Type B pancreatic cell (in vitro differentiated cells): ENCODE measurements around the gene FCER1G. TPM values are rescaled to one million over a fixed set of nuclear protein-coding genes. Genes with fewer than 3 reads are reported as not detected.
"Not testable (repeated sequence)": the region's sequence is repeated elsewhere in the genome, so short reads cannot be mapped to it uniquely, and the experiment has no call there.

Source experiments
- DNase-seq: peaks from one replicate; pipeline ENCODE4 v3.0.0; 2021; ENCODE audit warnings: mixed read lengths; ENCODE audit not compliant: unreplicated experiment; ENCODE audit errors: extremely low spot score
- H3K27ac Mint-ChIP-seq: 2 replicates; pipeline ENCODE4 v1.8.0; 2021; ENCODE audit warnings: mild to moderate bottlenecking, mixed read lengths
- H3K27me3 Mint-ChIP-seq: 2 replicates; pipeline ENCODE4 v1.8.0; 2021; ENCODE audit warnings: mixed read lengths
- H3K36me3 Mint-ChIP-seq: 2 replicates; pipeline ENCODE4 v1.8.0; 2021; ENCODE audit warnings: mixed read lengths
- H3K4me1 Mint-ChIP-seq: one replicate; pipeline ENCODE4 v1.8.0; 2021; ENCODE audit warnings: mixed read lengths; ENCODE audit not compliant: unreplicated experiment
- H3K4me3 Mint-ChIP-seq: 2 replicates; pipeline ENCODE4 v1.8.0; 2021; ENCODE audit warnings: mild to moderate bottlenecking, mixed read lengths
- H3K9me3 Mint-ChIP-seq: 2 replicates; pipeline ENCODE4 v1.8.0; 2021; ENCODE audit warnings: mixed read lengths
- total RNA-seq: library from RNA; stranded (reverse); gene quantifications from 2 replicates; pipeline ENCODE4 v1.2.1, GENCODE V29; 2021; ENCODE audit warnings: low replicate concordance
- TF ChIP-seq, protein P1 (sequence below): fragments of 200-600 bp; sonication (generic); conservative IDR thresholded peaks from 2 replicates; pipeline ENCODE4 v1.5.0; 2021; ENCODE audit warnings: antibody characterized with exemption, mild to moderate bottlenecking

FCER1G gene
- total RNA-seq, 1 donor from 2014 or later, result 0.80 TPM

DNA sequence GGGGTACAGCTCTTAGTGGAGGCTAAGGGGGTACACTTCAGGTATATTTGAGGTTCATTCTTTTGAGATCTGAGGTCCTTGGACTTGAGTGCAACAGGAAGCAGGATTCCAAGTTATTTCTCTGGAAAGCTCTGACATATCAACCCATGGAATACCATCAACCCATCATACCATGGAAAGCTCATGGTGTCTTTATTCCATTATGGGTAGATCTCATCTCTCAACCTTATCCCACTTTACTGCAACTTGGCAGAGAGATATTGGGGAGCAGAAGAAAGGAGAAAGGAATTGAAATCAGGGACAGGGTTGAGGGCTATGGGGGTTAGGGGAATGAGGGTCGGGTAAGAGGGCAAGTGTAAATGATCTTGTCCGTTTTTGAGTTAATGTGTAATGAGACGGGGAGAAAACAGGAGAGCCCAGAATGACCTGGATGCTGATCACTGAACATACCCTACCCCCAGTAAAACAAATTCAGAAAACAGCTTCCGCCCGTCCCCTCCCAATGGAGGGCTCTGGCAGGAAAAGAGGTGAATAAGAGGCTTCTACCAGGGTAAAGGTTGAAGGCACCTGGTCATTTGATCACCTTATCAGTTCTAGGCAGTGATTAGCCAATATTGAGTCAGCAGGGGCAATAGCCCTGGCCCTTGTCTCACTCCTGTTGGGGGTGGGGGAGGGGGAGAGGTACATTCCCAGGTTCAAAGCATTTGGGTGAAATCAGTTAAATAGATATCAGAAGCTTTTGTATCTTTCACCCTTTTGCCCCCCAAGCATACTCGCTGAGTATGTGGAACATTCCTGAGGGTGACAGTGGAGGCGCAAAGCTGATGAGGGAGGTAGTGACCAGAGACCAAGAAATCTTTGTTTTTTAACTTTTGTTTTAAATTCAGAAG lies 9.0 kb downstream of the FCER1G start:
- Mint-ChIP-seq H3K4me1 (peaks cover 25% of the 10 kb centered on the region), H3K27me3 (peaks cover 5% of the 10 kb centered on the region), H3K9me3 (no peaks in the 10 kb centered on the region), H3K36me3 (peaks cover 4% of the 10 kb centered on the region), H3K4me3 (peak overlapping the region; percentile 15), H3K27ac (peak overlapping the region; percentile 75)
- TF ChIP-seq, protein P1, sequence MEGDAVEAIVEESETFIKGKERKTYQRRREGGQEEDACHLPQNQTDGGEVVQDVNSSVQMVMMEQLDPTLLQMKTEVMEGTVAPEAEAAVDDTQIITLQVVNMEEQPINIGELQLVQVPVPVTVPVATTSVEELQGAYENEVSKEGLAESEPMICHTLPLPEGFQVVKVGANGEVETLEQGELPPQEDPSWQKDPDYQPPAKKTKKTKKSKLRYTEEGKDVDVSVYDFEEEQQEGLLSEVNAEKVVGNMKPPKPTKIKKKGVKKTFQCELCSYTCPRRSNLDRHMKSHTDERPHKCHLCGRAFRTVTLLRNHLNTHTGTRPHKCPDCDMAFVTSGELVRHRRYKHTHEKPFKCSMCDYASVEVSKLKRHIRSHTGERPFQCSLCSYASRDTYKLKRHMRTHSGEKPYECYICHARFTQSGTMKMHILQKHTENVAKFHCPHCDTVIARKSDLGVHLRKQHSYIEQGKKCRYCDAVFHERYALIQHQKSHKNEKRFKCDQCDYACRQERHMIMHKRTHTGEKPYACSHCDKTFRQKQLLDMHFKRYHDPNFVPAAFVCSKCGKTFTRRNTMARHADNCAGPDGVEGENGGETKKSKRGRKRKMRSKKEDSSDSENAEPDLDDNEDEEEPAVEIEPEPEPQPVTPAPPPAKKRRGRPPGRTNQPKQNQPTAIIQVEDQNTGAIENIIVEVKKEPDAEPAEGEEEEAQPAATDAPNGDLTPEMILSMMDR, result no peak
- DNase-seq, result no peak

DNA sequence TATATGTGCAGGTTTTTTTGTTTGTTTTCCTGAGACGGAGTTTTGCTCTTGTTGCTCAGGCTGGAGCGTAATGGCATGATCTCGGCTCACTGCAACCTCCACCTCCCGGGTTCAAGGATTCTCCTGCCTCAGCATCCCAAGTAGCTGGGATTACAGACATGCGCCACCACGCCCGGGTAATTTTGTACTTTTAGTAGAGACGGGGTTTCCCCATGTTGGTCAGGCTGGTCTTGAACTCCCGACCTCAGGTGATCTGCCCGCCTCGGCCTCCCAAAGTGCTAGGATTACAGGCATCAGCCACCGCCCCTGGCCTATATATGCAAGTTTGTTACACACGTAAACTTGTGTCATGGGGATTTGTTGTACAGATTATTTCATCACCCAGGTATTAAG lies 9.6 kb downstream of the FCER1G start:
- H3K9me3 Mint-ChIP-seq, H3K36me3 Mint-ChIP-seq, H3K4me3 Mint-ChIP-seq, H3K27me3 Mint-ChIP-seq, DNase-seq: not testable (repeated sequence)
- Mint-ChIP-seq H3K4me1 (peaks cover 25% of the 10 kb centered on the region), H3K27ac (peak overlapping the region; percentile 75)

DNA sequence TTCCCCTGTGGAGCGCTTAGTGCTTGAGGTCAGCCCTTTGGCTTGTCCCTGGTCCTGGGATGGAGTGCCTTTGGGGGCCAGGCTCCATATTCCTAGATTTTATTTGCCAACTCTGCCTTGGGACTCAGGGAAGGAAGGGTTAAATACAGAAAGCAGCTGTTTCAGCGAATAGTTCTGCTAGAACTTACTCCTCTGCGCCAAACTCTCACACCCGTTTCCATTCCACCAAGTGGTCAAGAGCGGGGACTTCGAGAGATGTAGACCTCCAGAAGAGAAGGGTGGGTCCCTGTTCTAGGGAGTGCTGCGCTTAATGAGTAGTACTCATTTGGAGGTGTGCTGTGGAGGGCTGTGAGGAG lies 10.1 kb downstream of the FCER1G start:
- peaks cover 25% of the 10 kb centered on the region for H3K4me1 Mint-ChIP-seq
- H3K27me3 Mint-ChIP-seq, result peaks cover 5% of the 10 kb centered on the region
- peak overlapping the region; percentile 100 for H3K4me3 Mint-ChIP-seq
- DNase-seq, result no peak
- TF ChIP-seq, protein P1, result no peak
- peaks cover 4% of the 10 kb centered on the region for H3K36me3 Mint-ChIP-seq
- H3K9me3 Mint-ChIP-seq, result no peaks in the 10 kb centered on the region
- peak overlapping the region; percentile 96 for H3K27ac Mint-ChIP-seq

DNA sequence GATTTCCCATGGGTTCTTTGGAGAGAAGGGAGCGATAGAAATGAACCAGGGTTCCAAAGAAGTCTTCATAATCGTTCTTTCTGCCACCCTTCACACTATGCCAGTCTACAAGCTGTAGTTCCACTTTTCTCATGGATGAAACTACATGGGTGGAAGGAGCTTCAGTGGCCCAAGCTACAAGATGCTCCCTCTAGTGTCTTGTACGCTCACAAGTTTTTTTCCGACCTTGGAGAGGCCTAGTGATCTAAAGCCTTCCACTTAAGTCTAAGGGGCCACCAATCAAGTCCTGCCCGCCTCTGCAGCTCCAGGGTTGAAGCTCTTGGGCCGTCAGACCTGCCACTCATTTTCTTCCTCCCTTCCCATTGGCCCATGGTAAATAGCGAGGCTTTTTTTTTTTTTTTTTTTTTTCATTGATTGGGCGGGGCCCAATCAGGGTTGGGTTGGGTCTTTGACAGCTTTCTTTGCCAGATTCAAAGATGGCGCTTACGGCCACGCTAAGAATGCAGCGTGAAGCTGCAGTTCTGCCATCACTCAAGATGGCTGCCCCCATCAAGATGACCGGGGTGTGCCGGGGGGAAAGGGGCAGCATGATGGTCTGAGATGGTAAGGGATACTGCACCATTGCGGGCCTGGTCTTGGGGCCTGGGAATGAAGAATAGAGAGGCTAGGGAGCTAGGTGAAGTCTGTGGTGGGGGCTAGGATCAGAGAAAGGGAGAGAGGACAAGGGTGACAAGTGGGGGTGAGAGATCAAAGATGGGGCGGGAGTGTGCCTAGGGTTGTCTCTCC lies 10.6 kb downstream of the FCER1G start, which contains the start of gene TOMM40L:
Gene TOMM40L (plus strand): TSS at position 527 of the 786 bp plus-strand sequence. CDS start 430 bp downstream, outside the sequence.
- Mint-ChIP-seq H3K27me3 (peaks cover 5% of the 10 kb centered on the region), H3K4me1 (peaks cover 25% of the 10 kb centered on the region), H3K9me3 (no peaks in the 10 kb centered on the region), H3K36me3 (peaks cover 4% of the 10 kb centered on the region), H3K27ac (peak within 1 kb of the TSS; percentile 96), H3K4me3 (peak within 1 kb of the TSS; percentile 100)
- DNase-seq, result peak; percentile 86
- TF ChIP-seq, protein P1, result peak; percentile 67

DNA sequence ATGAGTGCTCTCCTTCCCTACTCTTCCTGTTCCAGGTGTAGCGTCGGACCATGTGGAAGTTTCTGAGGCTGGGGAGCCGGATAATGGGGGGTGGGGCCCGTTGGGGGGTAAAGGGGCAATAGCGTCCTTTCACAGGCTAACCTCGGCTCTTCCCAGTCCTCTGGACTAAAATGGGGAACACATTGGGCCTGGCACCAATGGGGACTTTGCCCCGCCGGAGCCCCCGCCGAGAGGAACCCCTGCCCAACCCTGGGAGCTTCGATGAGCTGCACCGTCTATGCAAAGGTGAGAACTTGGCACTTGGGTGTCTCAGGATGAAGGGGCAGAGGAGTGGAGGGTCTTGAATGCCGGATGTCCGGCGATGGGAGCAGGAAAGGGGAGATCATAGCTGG lies 11.2 kb downstream of the FCER1G start:
- TF ChIP-seq, protein P1, result no peak
- Mint-ChIP-seq H3K4me3 (peak overlapping the region; percentile 100), H3K9me3 (no peaks in the 10 kb centered on the region), H3K27me3 (peaks cover 5% of the 10 kb centered on the region), H3K27ac (peak overlapping the region; percentile 96), H3K36me3 (peaks cover 4% of the 10 kb centered on the region), H3K4me1 (peaks cover 25% of the 10 kb centered on the region)
- DNase-seq, result no peak

DNA sequence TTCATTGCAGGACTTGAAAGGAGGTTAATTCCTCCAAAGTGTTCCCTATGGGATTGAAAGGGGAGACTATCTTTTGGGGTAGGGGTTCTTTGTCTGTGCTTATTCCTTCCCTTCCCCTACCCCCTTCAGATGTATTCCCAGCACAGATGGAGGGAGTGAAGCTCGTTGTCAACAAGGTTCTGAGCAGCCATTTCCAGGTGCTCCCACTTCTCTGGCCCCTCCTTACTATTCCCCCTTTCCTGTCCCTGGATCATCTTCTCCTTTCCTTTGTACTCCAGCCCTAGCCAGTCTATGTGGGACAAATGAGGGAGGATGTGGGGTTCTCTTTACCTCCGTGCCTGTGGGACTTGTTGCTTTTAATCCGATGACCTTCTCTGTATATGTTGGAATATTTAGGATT lies 11.7 kb downstream of the FCER1G start:
- Mint-ChIP-seq H3K4me1 (peaks cover 25% of the 10 kb centered on the region), H3K36me3 (peaks cover 4% of the 10 kb centered on the region), H3K4me3 (peak overlapping the region; percentile 100), H3K27me3 (peaks cover 5% of the 10 kb centered on the region), H3K27ac (peak overlapping the region; percentile 96), H3K9me3 (no peaks in the 10 kb centered on the region)
- TF ChIP-seq, protein P1, result no peak
- no peak for DNase-seq
